DMS 273 treated with DMSO at 0.1 percent for 48 hours (cell line): ENCODE data around the gene CRB2.

Source experiments
- DNase-seq: peaks from one replicate; lab custom pipeline; 2025; lab: John Stamatoyannopoulos, UW

The CRB2 gene

GRCh38 chr9:123355761-123356431, at the start of gene CRB2:
TSS of gene CRB2 (plus strand) at chr9:123356197. CDS start at chr9:123356261, 64 bp downstream.
- DNase-seq, result no peak

- no peak for DNase-seq
These were observed 46.4 kb upstream of the CRB2 start for GRCh38 chr9:123309611-123310010.

DNA sequence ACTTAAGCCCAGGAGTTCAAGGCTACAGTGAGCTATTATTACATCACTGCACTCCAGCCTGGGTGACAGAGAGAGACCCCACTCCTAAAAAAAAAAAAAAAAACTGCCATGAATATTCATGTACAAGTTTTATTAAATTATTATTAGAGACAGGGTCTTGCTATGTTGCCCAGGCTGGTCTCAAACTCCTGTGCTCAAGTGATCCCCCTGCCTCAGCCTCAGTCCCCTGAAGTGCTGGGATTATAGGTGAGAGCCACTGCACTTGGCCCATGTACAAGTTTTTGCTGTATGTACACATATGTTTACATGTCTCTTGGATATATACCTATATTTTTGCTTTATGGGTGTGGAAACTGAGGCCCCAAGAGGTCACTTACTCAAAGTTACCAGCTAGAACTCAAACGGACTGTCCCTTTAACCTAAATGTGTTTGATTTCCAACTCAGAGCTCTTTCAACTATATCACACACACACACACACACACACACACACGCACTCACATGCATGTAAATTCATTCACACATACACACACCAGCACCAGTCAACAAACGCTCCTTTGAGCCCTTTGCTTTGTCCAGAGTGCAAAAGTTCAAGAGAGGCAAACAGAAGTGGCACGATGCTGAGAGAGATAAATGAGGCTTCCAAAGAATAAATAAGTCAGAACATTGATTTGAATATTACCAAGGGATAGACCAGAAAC, 45.3 kb upstream of the CRB2 start:
- DNase-seq, result no peak

DNA sequence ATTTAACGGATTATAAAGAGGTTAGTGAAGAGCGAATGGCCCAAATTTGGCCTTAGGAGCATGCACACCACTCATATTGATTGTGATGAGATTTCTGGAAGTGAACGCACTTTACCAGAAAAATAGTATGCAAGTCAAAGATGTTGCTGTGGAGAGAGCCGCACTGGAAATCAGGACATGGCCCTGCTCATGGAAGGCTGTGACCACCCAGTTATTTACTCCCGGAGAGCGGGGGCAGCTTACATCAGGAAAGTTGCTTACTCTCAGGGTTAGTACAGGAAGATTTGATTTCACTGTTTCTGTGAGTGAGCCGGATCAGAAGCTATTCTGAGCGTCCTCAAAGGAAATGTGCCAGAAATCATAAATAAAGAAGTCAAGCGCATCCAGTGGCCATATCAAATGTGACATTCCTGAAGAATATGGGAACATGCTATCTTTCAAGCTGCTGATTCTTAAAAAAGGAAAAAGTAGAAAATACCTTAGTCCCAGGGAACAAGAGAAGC, 44.7 kb upstream of the CRB2 start:
- no peak for DNase-seq

- no peak for DNase-seq
These were observed 43.6 kb upstream of the CRB2 start for GRCh38 chr9:123312306-123312877.

DNA sequence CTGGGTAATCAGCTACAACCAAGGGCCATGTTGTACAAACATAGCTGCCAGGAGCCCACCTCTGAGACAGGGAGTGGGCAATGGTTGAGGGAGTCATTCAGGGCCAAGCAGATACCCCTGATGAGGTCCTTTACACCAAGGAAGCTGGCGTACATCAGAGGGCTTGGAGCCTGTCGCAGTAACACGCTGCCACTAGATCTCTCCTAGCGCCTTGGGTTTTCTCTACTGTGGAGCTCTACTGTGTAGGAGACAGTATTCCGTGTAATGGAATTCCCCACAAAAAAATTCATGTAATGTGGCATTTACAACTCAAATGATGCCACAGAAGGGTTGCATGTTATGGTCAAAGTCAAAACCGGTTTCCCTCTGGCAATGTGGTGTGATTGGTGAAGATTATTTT, 41.4 kb upstream of the CRB2 start:
- DNase-seq, result no peak

DNA sequence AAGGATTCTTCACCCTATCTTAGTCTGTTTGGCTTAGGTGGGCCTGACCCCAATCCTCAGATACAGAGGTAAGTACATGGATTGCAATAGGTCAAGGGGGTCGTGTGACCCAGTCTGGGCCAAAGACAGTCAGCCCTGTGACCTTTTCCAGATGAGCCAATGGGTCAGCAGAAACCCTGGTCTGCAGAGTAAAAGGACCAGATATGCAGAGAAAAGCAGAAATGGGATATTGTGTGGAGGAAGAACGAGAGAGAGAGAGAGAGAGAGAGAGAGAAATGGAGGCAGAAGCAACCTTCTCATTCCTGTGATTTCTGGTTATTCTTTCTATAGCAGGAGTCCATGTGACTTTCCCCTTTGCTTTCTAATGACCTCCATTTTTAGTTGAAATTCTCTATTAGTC, 40.4 kb upstream of the CRB2 start:
- DNase-seq, result no peak

- DNase-seq, result no peak
These were observed 39.8 kb upstream of the CRB2 start for GRCh38 chr9:123316053-123316718.

- no peak for DNase-seq
These were observed 37.8 kb upstream of the CRB2 start for GRCh38 chr9:123318202-123318601.

GRCh38 chr9:123318961-123319421, 37.0 kb upstream of the CRB2 start:
- DNase-seq, result no peak

DNA sequence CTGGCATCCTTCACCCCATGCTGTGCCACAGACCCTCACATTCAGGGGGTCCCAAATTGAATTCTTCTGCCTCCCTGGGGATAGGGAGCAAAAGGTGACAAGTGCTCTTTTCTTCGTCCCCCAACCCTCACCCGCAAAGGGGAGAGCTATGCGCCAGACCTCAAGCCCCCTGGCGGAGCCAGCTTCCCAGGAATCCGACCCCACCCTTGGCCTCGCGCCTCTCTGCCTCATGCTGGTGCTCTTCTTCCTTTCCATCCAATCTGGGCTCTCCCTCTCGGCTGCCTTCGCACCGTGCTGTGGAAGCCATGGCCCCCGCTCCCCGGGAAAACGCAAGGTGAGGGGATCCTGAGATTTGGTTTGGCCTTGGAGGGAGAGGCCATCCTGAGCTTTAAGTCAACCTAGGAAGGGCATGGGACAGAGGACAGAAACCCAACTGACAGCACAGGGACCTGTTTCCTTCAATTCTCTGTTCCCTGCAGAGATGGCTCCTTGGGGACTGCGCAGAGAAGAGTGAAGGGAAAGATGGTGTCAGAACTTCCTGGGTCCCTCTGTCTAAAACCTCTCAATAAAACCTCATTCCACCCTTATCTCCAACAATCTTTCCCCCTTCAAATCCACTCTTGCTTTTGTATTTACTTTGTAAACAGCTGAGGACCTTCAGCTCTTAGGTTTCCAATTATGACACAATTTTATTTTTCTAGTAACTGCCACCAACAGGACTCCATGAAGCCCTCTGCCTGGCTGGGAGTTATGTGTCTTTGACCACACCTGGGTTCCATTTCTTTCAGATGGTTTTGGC, 36.3 kb upstream of the CRB2 start:
- DNase-seq, result no peak

GRCh38 chr9:123320814-123321213, 35.2 kb upstream of the CRB2 start:
- no peak for DNase-seq

DNA sequence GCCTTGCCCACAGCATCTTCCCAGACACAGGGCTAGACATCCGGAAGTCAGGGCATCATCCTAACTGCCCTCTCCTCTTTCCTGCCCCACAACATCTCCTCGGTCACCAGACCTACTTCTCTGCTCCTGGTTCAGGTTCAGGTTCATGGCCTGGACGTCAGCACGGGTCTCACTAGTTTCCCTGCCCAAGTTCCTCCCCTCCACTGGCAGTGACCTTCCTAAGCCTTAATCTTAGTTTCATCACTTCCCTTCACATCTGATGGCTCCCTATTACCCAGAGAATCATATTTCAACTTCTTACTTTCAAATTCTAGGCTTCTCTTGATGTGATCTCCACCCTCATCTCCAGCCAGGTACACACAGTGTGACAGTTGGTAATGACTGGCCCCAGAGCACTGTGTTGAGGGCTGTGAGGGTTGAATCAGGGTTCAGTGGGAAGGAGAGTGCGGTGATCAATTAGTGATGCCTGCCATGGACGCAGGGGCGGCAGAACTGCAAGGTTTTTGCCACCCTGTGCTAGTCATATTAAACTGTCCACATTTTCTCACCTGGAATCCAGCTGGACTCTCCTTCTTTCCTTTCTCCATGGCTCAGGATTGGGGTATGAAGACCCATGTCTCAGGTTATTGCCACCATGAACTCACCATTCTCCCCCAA, 34.3 kb upstream of the CRB2 start:
- no peak for DNase-seq

DNA sequence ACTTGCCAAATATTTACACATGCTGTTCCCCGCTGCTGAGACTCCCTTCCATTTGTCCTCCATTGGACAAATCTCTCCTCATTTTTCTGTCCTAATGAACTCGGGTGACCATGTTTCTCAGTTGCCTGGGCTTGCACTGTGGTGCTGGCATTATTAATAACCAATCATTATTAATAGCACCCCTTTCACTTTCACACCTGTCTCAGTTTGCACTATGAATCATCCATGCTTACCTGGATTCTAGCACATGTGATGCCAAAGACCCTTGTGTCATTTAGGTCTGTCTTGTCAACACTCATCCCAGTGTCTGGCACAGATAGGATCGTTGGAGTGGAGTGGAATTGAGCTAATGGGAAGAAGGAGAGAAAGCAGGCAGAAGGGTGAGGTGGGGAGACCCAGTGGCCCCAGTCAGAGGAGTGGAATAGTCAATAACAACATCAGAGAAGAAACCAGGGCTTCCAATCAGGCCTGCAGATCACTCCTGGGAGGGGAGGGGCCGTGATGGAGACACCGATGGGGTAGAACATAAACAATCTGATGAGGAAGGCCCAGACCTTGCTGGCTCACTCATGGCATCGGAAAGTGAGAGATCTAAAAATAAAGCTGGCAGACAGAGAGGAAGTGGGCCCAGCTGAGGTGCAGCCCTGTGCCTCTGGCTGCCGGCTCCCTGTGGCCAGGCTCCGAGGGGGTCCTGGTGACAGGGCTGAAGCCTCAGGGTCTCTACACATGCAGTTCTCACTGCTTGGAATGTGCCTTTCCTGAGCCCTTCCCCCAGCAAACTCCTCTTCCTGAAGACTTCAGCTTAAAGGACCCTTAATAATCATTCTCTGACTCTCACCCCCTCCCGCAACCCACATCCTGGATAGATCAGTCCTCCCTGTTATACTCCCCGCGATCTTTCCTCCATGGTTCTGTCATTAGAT, 33.5 kb upstream of the CRB2 start:
- no peak for DNase-seq

DNA sequence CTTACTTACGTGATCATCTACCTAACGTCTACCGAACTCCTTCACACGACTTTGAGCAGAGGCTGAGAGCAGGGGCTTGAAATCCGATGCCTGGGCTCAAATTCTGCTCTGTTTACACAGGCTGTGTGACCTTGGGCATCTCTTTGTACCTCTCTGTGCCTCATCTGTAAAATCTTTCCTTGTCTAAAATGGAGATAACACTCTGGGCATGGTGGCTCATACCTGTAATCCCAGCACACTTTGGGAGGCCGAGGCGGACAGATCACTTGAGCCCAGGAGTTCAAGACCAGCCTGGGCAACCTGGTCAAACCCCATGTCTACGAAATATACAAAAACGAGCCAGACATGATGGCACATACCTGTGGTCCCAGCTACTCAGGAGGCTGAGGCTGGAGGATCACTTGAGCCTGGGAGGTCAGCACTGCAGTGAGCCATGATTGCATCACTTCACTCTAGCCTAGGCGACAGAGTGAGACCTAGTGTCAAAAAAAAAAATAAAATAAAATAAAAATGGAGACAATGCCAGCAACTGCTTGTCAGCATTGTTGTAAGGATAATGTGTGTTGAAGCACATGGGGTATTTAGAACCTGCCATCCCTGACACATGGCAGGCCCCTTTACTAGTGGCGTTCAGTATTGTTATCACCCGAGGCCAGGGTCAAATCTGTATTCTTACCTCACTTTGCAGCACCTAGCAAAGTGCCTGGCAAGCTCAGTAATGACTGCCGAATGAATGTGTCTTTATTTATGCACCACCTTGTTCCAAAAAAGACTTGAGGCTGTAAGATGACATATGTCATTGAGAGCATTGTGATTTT, 32.6 kb upstream of the CRB2 start:
- DNase-seq, result no peak

GRCh38 chr9:123324767-123325183, 31.2 kb upstream of the CRB2 start:
- no peak for DNase-seq

DNA sequence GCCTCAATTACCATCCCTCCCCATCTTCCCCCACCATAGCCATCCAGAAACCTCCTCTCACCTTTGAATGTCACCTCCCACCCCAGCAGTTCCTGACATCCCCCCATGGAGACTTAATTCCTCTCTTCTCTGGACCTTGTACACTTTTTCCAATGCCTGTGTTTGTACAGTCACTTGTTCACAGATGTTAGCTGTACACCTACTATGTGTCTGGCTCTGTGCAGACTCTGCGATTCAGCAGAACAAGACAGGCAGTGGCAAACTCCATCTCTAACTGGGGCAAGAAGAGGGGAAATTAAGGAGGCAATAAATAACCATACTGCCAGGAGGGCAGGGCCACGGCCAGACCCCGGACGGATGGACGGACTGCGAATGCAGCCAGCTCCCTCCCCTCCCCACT, 29.8 kb upstream of the CRB2 start:
- DNase-seq, result no peak

GRCh38 chr9:123326662-123327093, 29.3 kb upstream of the CRB2 start:
- no peak for DNase-seq

GRCh38 chr9:123327697-123328100, 28.3 kb upstream of the CRB2 start:
- no peak for DNase-seq
